Left ventricle myocardium inferior (tissue), 1 donor: ENCODE results near the gene QPCT. TPM values are rescaled to one million over a fixed set of nuclear protein-coding genes. Genes with fewer than 3 reads are reported as not detected.

Experiments used
- DNase-seq: peaks from one replicate; pipeline ENCODE4 v3.0.0-alpha.2; 2020
- H3K27ac ChIP-seq: fragments of 200-600 bp; replicated peaks from 2 replicates; pipeline ENCODE4 v1.8.0; 2021
- H3K27me3 ChIP-seq: fragments of 200-600 bp; 2 replicates; pipeline ENCODE4 v1.8.0; 2021; ENCODE audit warnings: low read depth
- H3K36me3 ChIP-seq: fragments of 200-600 bp; 2 replicates; pipeline ENCODE4 v1.8.0; 2021
- H3K4me1 ChIP-seq: fragments of 200-600 bp; 2 replicates; pipeline ENCODE4 v1.8.0; 2021
- H3K4me3 ChIP-seq: fragments of 200-600 bp; 2 replicates; pipeline ENCODE4 v1.8.0; 2021; ENCODE audit warnings: mild to moderate bottlenecking, moderate library complexity
- H3K9me3 ChIP-seq: fragments of 200-600 bp; replicated peaks from 2 replicates; pipeline ENCODE4 v1.8.0; 2021
- CTCF ChIP-seq: fragments of 200-600 bp; IDR thresholded peaks from 2 replicates; pipeline ENCODE4 v1.8.0; 2021; ENCODE audit warnings: antibody characterized with exemption, mild to moderate bottlenecking, borderline replicate concordance
- intact Hi-C: fragments of 100-400 bp; cut with micrococcal nuclease; formaldehyde crosslinking; loops from one replicate; pipeline ENCODE4 v1.11.0; 2022
- total RNA-seq: library from RNA; stranded (reverse); fragmentation: NEBNext Ultra II Directional; extraction: Animal tissue kit (Norgen Biotek cat#: 25700); gene quantifications from one replicate; pipeline ENCODE4 v1.2.1, GENCODE V29; 2021
- donor health status: DM: no; HTN: yes; CAD: no; lungs with severe emphysema.

Gene QPCT
- total RNA-seq, 1 donor from 2014 or later = 2.0 TPM

GRCh38 chr2:37322368-37322767 is 22.1 kb upstream of the QPCT start:
- intact Hi-C loops = no loop called here
- DNase-seq = no peak
- H3K27ac ChIP-seq = peak overlapping the region; percentile 93
- H3K27me3 ChIP-seq = no peaks in the 10 kb centered on the region
- TF ChIP-seq CTCF = no peak
- H3K9me3 ChIP-seq = no peaks in the 10 kb centered on the region
- peaks cover 68% of the 10 kb centered on the region for H3K4me1 ChIP-seq
- peak overlapping the region; percentile 89 for H3K4me3 ChIP-seq
- no peaks in the 10 kb centered on the region for H3K36me3 ChIP-seq

- Histone ChIP-seq H3K27me3 (no peaks in the 10 kb centered on the region), H3K27ac (peak overlapping the region; percentile 93), H3K9me3 (no peaks in the 10 kb centered on the region), H3K36me3 (no peaks in the 10 kb centered on the region), H3K4me1 (peaks cover 59% of the 10 kb centered on the region), H3K4me3 (peak overlapping the region; percentile 89)
- no peak for TF ChIP-seq CTCF
- no peak for DNase-seq
- intact Hi-C loops = no loop called here
Measured at GRCh38 chr2:37323176-37323780, 21.2 kb upstream of the QPCT start.

GRCh38 chr2:37323781-37324535 is 20.5 kb upstream of the QPCT start:
- H3K4me1 ChIP-seq = peaks cover 53% of the 10 kb centered on the region

GRCh38 chr2:37324536-37324785 is 20.0 kb upstream of the QPCT start:
- Histone ChIP-seq H3K9me3 (no peaks in the 10 kb centered on the region), H3K27me3 (no peaks in the 10 kb centered on the region), H3K27ac (peak overlapping the region; percentile 93), H3K4me1 (peaks cover 48% of the 10 kb centered on the region), H3K4me3 (peak overlapping the region; percentile 89), H3K36me3 (no peaks in the 10 kb centered on the region)
- peak; percentile 87 for DNase-seq
- intact Hi-C loops = no loop called here
- TF ChIP-seq CTCF = no peak

More at GRCh38 chr2:37323781-37324535, 20.5 kb upstream of the QPCT start:
- DNase-seq = peak; percentile 27
- Histone ChIP-seq H3K9me3 (no peaks in the 10 kb centered on the region), H3K4me3 (peak overlapping the region; percentile 89), H3K36me3 (no peaks in the 10 kb centered on the region), H3K27me3 (no peaks in the 10 kb centered on the region), H3K27ac (peak overlapping the region; percentile 93)
- intact Hi-C loops = no loop called here
- no peak for TF ChIP-seq CTCF

- Histone ChIP-seq H3K9me3 (no peaks in the 10 kb centered on the region), H3K36me3 (no peaks in the 10 kb centered on the region), H3K27ac (peak within 1 kb of the TSS; percentile 93), H3K4me3 (peak within 1 kb of the TSS; percentile 89), H3K27me3 (no peaks in the 10 kb centered on the region), H3K4me1 (peaks cover 48% of the 10 kb centered on the region)
- DNase-seq = peak; percentile 49
- no peak for TF ChIP-seq CTCF
- intact Hi-C loops = no loop called here
Measured at GRCh38 chr2:37324786-37325624, 19.4 kb upstream of the QPCT start, which contains the start of gene PRKD3. Gene PRKD3, minus strand, starts transcription at chr2:37324833. Its CDS starts 8,309 bp downstream, at chr2:37316524.
